Cardiac muscle cell (in vitro differentiated cells and primary cell): Measurements from ENCODE around the gene ADCY10. TPM values are rescaled to one million over a fixed set of nuclear protein-coding genes. Genes with fewer than 3 reads are reported as not detected.
A peak's percentile ranks its signal among the peaks of the same experiment; 100 is the strongest.
"Not testable (repeated sequence)": the region's sequence is repeated elsewhere in the genome, so short reads cannot be mapped to it uniquely, and the experiment has no call there.

ENCODE experiments used
- DNase-seq, 2 donors: peaks; one replicate each; pipeline versions ENCODE4 v3.0.0 to v3.0.0-alpha.2; 2010 to 2017; ENCODE audit warnings: low read depth in 1 of 2, low spot score in 1 of 2
- H3K27ac ChIP-seq: fragments of 200-600 bp; sonication (generic); 2 replicates; pipeline ENCODE4 v1.5.1; 2016
- H3K27me3 ChIP-seq: fragments of 200-600 bp; sonication (generic); 2 replicates; pipeline ENCODE4 v1.6.0; 2016; ENCODE audit warnings: control low read depth
- H3K36me3 ChIP-seq: fragments of 200-600 bp; sonication (generic); 2 replicates; pipeline ENCODE4 v1.5.1; 2016; ENCODE audit warnings: control low read depth
- H3K4me1 ChIP-seq: fragments of 200-600 bp; sonication (generic); 2 replicates; pipeline ENCODE4 v1.8.1; 2017; ENCODE audit warnings: low read depth, mild to moderate bottlenecking, mixed run types
- H3K4me3 ChIP-seq: fragments of 200-600 bp; sonication (generic); 2 replicates; pipeline ENCODE4 v1.5.1; 2016; ENCODE audit warnings: mild to moderate bottlenecking
- H3K9me3 ChIP-seq: fragments of 200-600 bp; sonication (generic); 2 replicates; pipeline ENCODE4 v1.5.1; 2017; ENCODE audit warnings: low read depth, mild to moderate bottlenecking, control low read depth
- polyA plus RNA-seq: library from polyadenylated mRNA; unstranded; fragments of >200 nt; fragmentation: Nextera tagmentation; extraction: Ambion mirVana; gene quantifications from 2 replicates; pipeline ENCODE4 v1.2.1, GENCODE V29; 2016
- total RNA-seq: library from RNA; depleted of rRNA; stranded (reverse); fragments of >200 nt; gene quantifications from 2 replicates; pipeline ENCODE4 v1.2.3, GENCODE V29; 2016
- TF ChIP-seq, protein P1 (sequence below): IDR thresholded peaks from 2 replicates; pipeline ENCODE4 v1.5.1; 2012; ENCODE audit warnings: low read depth, mild to moderate bottlenecking, low read length

The ADCY10 gene
- total and polyA plus RNA-seq, 2 experiments from 2014 or later = 0.69 to 0.82 TPM

DNA sequence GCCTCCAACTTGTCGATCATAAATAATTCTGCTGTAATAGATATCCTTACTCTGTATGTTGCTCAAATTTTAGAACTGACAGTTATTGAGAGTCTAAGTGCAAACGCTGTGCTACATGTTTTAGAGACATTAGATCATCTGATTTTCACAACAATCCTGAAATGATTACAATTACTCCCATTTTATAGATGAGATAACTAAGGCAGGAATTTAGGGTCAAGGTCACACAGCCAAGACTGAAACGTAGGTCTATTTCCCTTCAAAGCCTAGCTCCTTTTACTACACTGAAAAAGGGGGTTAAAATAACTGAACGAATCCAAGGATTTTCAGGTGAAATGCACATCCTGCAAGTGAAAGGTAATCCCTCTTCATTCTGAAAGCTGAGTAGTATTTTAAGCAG lies 19.9 kb upstream of the ADCY10 start:
- no peaks in the 10 kb centered on the region for H3K27me3 ChIP-seq
- no peak for DNase-seq
- H3K4me3 ChIP-seq = peak overlapping the region; percentile 97
- TF ChIP-seq, protein P1, sequence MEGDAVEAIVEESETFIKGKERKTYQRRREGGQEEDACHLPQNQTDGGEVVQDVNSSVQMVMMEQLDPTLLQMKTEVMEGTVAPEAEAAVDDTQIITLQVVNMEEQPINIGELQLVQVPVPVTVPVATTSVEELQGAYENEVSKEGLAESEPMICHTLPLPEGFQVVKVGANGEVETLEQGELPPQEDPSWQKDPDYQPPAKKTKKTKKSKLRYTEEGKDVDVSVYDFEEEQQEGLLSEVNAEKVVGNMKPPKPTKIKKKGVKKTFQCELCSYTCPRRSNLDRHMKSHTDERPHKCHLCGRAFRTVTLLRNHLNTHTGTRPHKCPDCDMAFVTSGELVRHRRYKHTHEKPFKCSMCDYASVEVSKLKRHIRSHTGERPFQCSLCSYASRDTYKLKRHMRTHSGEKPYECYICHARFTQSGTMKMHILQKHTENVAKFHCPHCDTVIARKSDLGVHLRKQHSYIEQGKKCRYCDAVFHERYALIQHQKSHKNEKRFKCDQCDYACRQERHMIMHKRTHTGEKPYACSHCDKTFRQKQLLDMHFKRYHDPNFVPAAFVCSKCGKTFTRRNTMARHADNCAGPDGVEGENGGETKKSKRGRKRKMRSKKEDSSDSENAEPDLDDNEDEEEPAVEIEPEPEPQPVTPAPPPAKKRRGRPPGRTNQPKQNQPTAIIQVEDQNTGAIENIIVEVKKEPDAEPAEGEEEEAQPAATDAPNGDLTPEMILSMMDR = no peak
- H3K4me1 ChIP-seq = peaks cover 11% of the 10 kb centered on the region
- no peaks in the 10 kb centered on the region for H3K36me3 ChIP-seq
- H3K9me3 ChIP-seq = no peaks in the 10 kb centered on the region
- peak overlapping the region; percentile 91 for H3K27ac ChIP-seq

DNA sequence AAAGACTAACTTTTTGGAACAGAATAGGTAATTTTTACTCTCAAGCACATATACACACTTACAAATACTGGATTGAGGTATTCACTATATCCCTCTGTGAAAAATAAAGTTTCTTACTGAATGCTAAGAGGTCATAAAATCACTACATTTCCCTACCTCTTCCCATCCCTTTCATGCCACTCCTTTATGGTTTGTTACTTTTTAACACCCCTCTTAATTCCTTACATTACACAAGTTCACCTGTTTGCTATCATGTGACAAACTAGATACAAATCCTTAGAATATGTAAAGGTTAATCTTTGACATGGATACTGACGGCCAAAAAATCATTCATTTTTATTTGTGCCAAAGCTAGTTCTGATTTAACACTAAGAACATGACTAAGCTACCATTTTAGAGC lies 15.8 kb upstream of the ADCY10 start:
- DNase-seq = no peak
- Histone ChIP-seq H3K4me3 (no peak overlapping the region), H3K4me1 (peaks cover 10% of the 10 kb centered on the region), H3K36me3 (no peaks in the 10 kb centered on the region), H3K27me3 (no peaks in the 10 kb centered on the region), H3K9me3 (no peaks in the 10 kb centered on the region), H3K27ac (no peak overlapping the region)
- TF ChIP-seq, protein P1 = no peak

DNA sequence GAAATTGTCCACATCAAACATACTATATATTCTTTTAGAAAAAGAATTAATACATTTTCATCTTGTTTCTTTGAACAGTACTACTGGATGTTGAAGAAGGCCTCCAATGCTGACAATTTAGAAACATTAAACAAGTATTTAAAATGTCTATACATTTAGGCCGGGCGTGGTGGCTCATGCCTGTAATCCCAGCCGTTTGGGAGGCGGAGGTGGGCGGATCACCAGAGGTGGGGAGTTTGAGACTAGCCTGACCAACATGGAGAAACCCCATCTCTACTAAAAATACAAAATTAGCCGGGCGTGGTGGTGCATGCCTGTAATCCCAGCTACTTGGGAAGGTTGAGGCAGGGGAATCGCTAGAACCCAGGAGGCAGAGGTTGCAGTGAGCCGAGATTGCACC lies 15.0 kb upstream of the ADCY10 start:
- H3K9me3 ChIP-seq, H3K27me3 ChIP-seq, H3K4me1 ChIP-seq, H3K4me3 ChIP-seq, H3K36me3 ChIP-seq, DNase-seq, H3K27ac ChIP-seq: not testable (repeated sequence)

DNA sequence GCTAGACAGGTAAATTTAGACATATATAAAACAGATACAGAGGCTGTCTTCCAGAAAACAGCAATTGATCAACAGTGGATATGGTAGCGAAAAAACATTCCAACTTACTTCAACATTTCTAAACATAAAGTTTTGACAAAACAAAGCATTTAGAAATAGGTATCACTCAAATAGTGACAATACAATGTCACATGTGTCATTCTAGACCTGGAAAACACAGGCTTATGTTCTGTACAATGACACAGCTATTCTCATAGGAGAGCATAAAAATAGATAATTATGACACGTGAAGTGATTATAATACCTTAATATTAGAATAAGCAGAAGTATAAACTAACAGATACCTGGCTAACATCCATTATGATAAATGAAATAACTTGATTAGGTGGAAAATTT lies 14.5 kb upstream of the ADCY10 start:
- no peaks in the 10 kb centered on the region for H3K9me3 ChIP-seq
- no peaks in the 10 kb centered on the region for H3K27me3 ChIP-seq
- no peak overlapping the region for H3K4me3 ChIP-seq
- peaks cover under 1% of the 10 kb centered on the region for H3K4me1 ChIP-seq
- DNase-seq = no peak
- H3K36me3 ChIP-seq = peaks cover 7% of the 10 kb centered on the region
- TF ChIP-seq, protein P1 = no peak
- no peak overlapping the region for H3K27ac ChIP-seq

DNA sequence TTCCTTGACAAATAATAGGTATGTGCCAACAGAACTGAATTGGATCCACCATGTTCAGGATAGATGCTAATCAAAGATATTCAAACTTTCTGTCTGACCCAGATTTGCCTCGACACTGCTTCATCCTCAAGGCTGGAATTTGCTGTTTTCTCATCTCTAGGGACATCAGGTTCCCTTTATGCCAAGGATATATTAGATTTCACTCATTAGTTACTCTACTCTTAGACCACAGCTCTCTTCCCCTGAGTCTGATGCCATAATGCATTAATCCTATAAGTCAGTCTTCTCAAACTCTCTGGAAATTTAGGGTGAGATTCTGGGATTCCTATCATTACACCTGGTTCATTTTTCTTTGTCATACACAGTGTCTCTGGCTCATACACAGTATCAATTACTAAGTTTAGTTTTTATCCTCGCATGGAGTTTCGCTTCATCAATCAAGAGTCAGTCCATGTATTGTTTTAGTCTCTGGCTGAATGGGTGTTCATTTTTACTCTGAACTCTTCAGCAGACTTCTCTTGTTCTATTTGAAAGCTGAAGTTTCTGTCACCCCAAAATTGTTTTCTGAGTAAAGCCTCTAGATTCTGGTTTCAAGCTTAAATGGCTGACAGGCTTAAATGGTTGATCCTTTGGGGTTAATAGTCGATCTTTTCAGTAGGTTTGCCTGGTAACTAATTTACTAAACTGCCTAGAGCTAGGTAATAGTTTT lies 13.3 kb upstream of the ADCY10 start:
- Histone ChIP-seq H3K27me3 (no peaks in the 10 kb centered on the region), H3K9me3 (no peaks in the 10 kb centered on the region), H3K27ac (no peak overlapping the region), H3K4me1 (peaks cover 3% of the 10 kb centered on the region), H3K36me3 (peaks cover 7% of the 10 kb centered on the region), H3K4me3 (no peak overlapping the region)
- TF ChIP-seq, protein P1 = no peak
- no peak for DNase-seq

DNA sequence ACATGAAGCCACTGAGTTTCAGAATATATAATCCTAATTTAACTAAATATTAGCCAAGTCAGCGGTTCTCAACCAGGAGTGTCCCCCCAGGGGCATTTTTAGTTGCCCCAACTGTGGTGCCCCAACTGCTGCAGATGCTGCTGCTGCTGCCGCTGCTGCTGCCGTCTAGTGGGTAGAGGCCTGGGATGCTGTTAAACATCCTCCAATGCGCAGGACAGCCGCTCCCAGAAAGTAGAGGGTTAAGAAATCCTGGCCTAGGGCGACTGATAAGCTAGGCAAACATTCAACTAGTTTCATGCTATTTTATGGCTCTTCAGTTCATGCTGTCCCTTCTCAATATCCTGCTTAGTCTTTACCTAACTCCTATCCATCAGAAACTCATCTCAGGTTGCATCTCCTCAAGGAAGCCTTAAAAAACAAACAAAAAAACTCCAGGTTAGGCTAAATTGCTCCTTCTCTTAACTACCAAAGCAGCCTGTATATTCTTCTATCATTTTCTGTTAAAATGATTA lies 12.6 kb upstream of the ADCY10 start:
- Histone ChIP-seq H3K4me1 (peaks cover 6% of the 10 kb centered on the region), H3K36me3 (peaks cover 7% of the 10 kb centered on the region), H3K27me3 (no peaks in the 10 kb centered on the region), H3K4me3 (no peak overlapping the region), H3K9me3 (no peaks in the 10 kb centered on the region), H3K27ac (no peak overlapping the region)
- TF ChIP-seq, protein P1 = peak; percentile 6
- no peak for DNase-seq
